ENCODE data around the gene GPR17.
A peak's percentile ranks its signal among the peaks of the same experiment; 100 is the strongest.

The GPR17 gene

GRCh38 chr2:127630864-127631540 lies 15.0 kb upstream of the GPR17 start:
- DNase-seq: no peak

GRCh38 chr2:127631541-127631996 lies 14.4 kb upstream of the GPR17 start:
- DNase-seq: no peak

GRCh38 chr2:127631997-127632581 lies 13.9 kb upstream of the GPR17 start:
- DNase-seq: no peak

GRCh38 chr2:127632592-127633489 lies 13.1 kb upstream of the GPR17 start:
- DNase-seq: no peak

GRCh38 chr2:127633556-127634065 lies 12.3 kb upstream of the GPR17 start:
- no peak for DNase-seq

- no peak for DNase-seq
Observed at GRCh38 chr2:127634066-127634617, 11.8 kb upstream of the GPR17 start.

- DNase-seq: no peak
Observed at GRCh38 chr2:127634626-127635379, 11.2 kb upstream of the GPR17 start.

GRCh38 chr2:127635380-127636237 lies 10.3 kb upstream of the GPR17 start:
- no peak for DNase-seq

GRCh38 chr2:127636248-127637235 lies 9.4 kb upstream of the GPR17 start:
- no peak for DNase-seq

GRCh38 chr2:127637236-127637630 lies 8.7 kb upstream of the GPR17 start:
- no peak for DNase-seq

GRCh38 chr2:127637725-127638252 lies 8.2 kb upstream of the GPR17 start:
- DNase-seq: no peak

- no peak for DNase-seq
Observed at GRCh38 chr2:127638361-127639110, 7.4 kb upstream of the GPR17 start.

- no peak for DNase-seq
Observed at GRCh38 chr2:127639111-127639474, 6.9 kb upstream of the GPR17 start.

GRCh38 chr2:127640082-127641072 lies 5.6 kb upstream of the GPR17 start:
- DNase-seq: no peak

GRCh38 chr2:127641133-127641532 lies 4.8 kb upstream of the GPR17 start:
- DNase-seq: no peak

GRCh38 chr2:127641846-127642507 lies 4.0 kb upstream of the GPR17 start:
- peak; percentile 34 for DNase-seq

GRCh38 chr2:127642706-127643438 lies 3.1 kb upstream of the GPR17 start:
- DNase-seq: no peak

Data from activated CD4-positive, alpha-beta T cell treated with anti-CD3 and anti-CD28 coated beads for 1 hour (primary cell).